K562 (cell line): ENCODE results near the gene NBPF4. TPM values are rescaled to one million over a fixed set of nuclear protein-coding genes. Genes with fewer than 3 reads are reported as not detected.
A peak's percentile ranks its signal among the peaks of the same experiment; 100 is the strongest.

Experiments used
- ATAC-seq: fragments of 200-7000 bp; cut with Tn5 transposase; 3 replicates; pipeline ENCODE4 v1.9.1; 2020; ENCODE audit warnings: moderate library complexity
- BruUV-seq: library from RNA; stranded (reverse); fragments of 400-500 nt; replicated peaks from 2 replicates; lab custom pipeline; 2021; lab: Mats Ljungman, UMichigan
- CTCF ChIA-PET: fragments of 300-600 bp; formaldehyde crosslinking; extraction: SDS; loops from one replicate; lab custom pipeline; 2021; ENCODE audit warnings: low intra/inter-chr PET ratio; lab: Yijun Ruan, JAX
- POLR2A ChIA-PET: fragments of 300-600, 350-650 bp; sonication (Branson Sonifier 250); formaldehyde crosslinking; extraction: SDS; loops from one replicate; lab custom pipeline; 2021; ENCODE audit warnings: antibody characterized with exemption, inconsistent platforms; lab: Yijun Ruan, JAX
- DNase-seq, 4 experiments: peaks; one replicate each; pipeline versions ENCODE4 v3.0.0 to v3.0.0-alpha.2; 2011 to 2018; ENCODE audit warnings: low spot score in 3 of 4, mixed read lengths in 3 of 4; ENCODE audit errors: extremely low read depth in 1 of 4
- FAIRE-seq: peaks from 2 replicates; lab custom pipeline; 2011; peaks lifted over from hg19 to GRCh38; lab: Jason Lieb, UNC
- H2AFZ ChIP-seq: 2 replicates; pipeline ENCODE4 v1.6.0; 2011; ENCODE audit warnings: low read depth, low read length, control low read depth, inconsistent platforms
- H3K27ac ChIP-seq: fragments of 200-600 bp; 3 replicates; pipeline ENCODE4 v1.8.0; 2011; ENCODE audit warnings: low read depth, mild to moderate bottlenecking, control low read depth, inconsistent platforms, low read length, moderate library complexity, mixed read lengths; ENCODE audit errors: extremely low read depth
- H3K27me3 ChIP-seq, 2 experiments: fragments of 300-600 bp in 1 of 2; 2 replicates in 1 of 2; 3 replicates in 1 of 2; pipeline versions ENCODE4 v1.6.0 to v1.8.0; 2011; ENCODE audit warnings: inconsistent platforms in 2 of 2, low read length in 2 of 2, mild to moderate bottlenecking in 1 of 2, mixed read lengths in 1 of 2, moderate library complexity in 1 of 2; ENCODE audit not compliant: control insufficient read depth in 2 of 2, insufficient read depth in 2 of 2
- H3K36me3 ChIP-seq: fragments of 300-600 bp; 3 replicates; pipeline ENCODE4 v1.8.0; 2011; ENCODE audit warnings: mild to moderate bottlenecking, low read length, inconsistent platforms; ENCODE audit not compliant: control insufficient read depth, insufficient read depth
- H3K4me1 ChIP-seq, 2 experiments: fragments of 200-600 bp in 1 of 2; replicated peaks in 1 of 2; 2 replicates in 1 of 2; 3 replicates in 1 of 2; pipeline versions ENCODE4 v1.5.1 to v1.8.0; 2011; ENCODE audit warnings: inconsistent platforms in 2 of 2, low read length in 2 of 2, mild to moderate bottlenecking in 1 of 2, mixed read lengths in 1 of 2, moderate library complexity in 1 of 2; ENCODE audit not compliant: control insufficient read depth in 2 of 2, insufficient read depth in 2 of 2
- H3K4me2 ChIP-seq: 2 replicates; pipeline ENCODE4 v1.6.1; 2011; ENCODE audit warnings: low read length, control low read depth, inconsistent platforms, mixed read lengths; ENCODE audit not compliant: insufficient read depth
- H3K4me3 ChIP-seq: fragments of 200-600 bp; sonication (generic), shearing (Covaris generic); 2 replicates; pipeline ENCODE4 v1.5.1; 2016; ENCODE audit warnings: control low read depth, inconsistent platforms
- H3K79me2 ChIP-seq: fragments of 200-600 bp; 3 replicates; pipeline ENCODE4 v1.8.0; 2011; ENCODE audit warnings: low read length, inconsistent platforms; ENCODE audit not compliant: control insufficient read depth, insufficient read depth
- H3K9ac ChIP-seq, 2 experiments: 2 replicates each; pipeline versions ENCODE4 v1.6.0 to v1.6.1; 2011; ENCODE audit warnings: low read depth in 2 of 2, low read length in 2 of 2, control low read depth in 1 of 2, inconsistent platforms in 1 of 2, mild to moderate bottlenecking in 1 of 2, mixed read lengths in 1 of 2; ENCODE audit not compliant: insufficient read depth in 1 of 2
- H3K9me1 ChIP-seq: one replicate; pipeline ENCODE4 v1.6.0; 2011; ENCODE audit warnings: inconsistent platforms, mild to moderate bottlenecking, low read length, moderate library complexity; ENCODE audit not compliant: control insufficient read depth, insufficient read depth
- H3K9me3 ChIP-seq: replicated peaks from 2 replicates; pipeline ENCODE4 v1.5.1; 2011; ENCODE audit warnings: low read depth, low read length, inconsistent platforms; ENCODE audit not compliant: control insufficient read depth, insufficient read depth
- H4K20me1 ChIP-seq: replicated peaks from 2 replicates; pipeline ENCODE4 v1.6.1; 2011; ENCODE audit warnings: low read length, inconsistent platforms, mixed read lengths; ENCODE audit not compliant: control insufficient read depth, insufficient read depth
- ATF4 ChIP-seq: fragments of 450-650 bp; formaldehyde crosslinking; IDR thresholded peaks from 2 replicates; pipeline ENCODE4 v1.4.0; 2022; ENCODE audit warnings: mild to moderate bottlenecking, moderate library complexity
- BDP1 ChIP-seq: IDR thresholded peaks from 3 replicates; pipeline ENCODE4 v1.6.1; 2011; ENCODE audit not compliant: insufficient read length, insufficient read depth
- C11orf30 ChIP-seq: fragments of 450-650 bp; IDR thresholded peaks from 2 replicates; pipeline ENCODE4 v1.6.1; 2016; ENCODE audit warnings: low read depth, mild to moderate bottlenecking
- CBX8 ChIP-seq: fragments of 200-600 bp; sonication (generic); IDR thresholded peaks from 2 replicates; pipeline ENCODE4 v1.6.1; 2012; ENCODE audit warnings: borderline replicate concordance, mixed run types, low read depth, mild to moderate bottlenecking, moderate library complexity, mixed read lengths, low read length, control low read depth, inconsistent platforms; ENCODE audit not compliant: poor library complexity, severe bottlenecking; ENCODE audit errors: extremely low read depth
- CHCHD3 ChIP-seq: fragments of 250-450 bp; sonication (Bioruptor Pico); IDR thresholded peaks from 2 replicates; pipeline ENCODE4 v2.1.2; 2022; ENCODE audit warnings: mild to moderate bottlenecking
- COPS2 ChIP-seq: fragments of 450-650 bp; conservative IDR thresholded peaks from 2 replicates; pipeline ENCODE4 v1.6.1; 2016; ENCODE audit warnings: mild to moderate bottlenecking, moderate library complexity
- CTBP1 ChIP-seq: fragments of 450-650 bp; IDR thresholded peaks from 2 replicates; pipeline ENCODE4 v1.6.1; 2016; ENCODE audit warnings: borderline replicate concordance
- E2F6 ChIP-seq, 2 experiments: IDR thresholded peaks; 2 replicates each; pipeline ENCODE4 v1.6.1; 2011; ENCODE audit warnings: borderline replicate concordance in 1 of 2, control low read depth in 1 of 2, low read depth in 1 of 2, low read length in 1 of 2, mild to moderate bottlenecking in 1 of 2, mixed read lengths in 1 of 2, moderate library complexity in 1 of 2; ENCODE audit not compliant: insufficient read depth in 1 of 2, insufficient read length in 1 of 2, poor library complexity in 1 of 2, severe bottlenecking in 1 of 2; ENCODE audit errors: extremely low read depth in 1 of 2
- ELK1 ChIP-seq: sonication (generic); formaldehyde crosslinking; IDR thresholded peaks from 2 replicates; pipeline ENCODE4 v1.8.1; 2022; ENCODE audit warnings: missing genetic modification reagents
- ETS1 ChIP-seq: conservative IDR thresholded peaks from 2 replicates; pipeline ENCODE4 v1.6.1; 2011; ENCODE audit warnings: low read depth, mild to moderate bottlenecking, low read length; ENCODE audit not compliant: control insufficient read depth
- ETV1 ChIP-seq: fragments of 450-650 bp; conservative IDR thresholded peaks from 2 replicates; pipeline ENCODE4 v1.6.1; 2016; ENCODE audit warnings: missing genetic modification characterization, control low read depth, low read depth, missing compliant biosample characterization
- KLF10 ChIP-seq: fragments of 250-450 bp; sonication (Bioruptor Pico); IDR thresholded peaks from 2 replicates; pipeline ENCODE4 v1.6.1; 2021; ENCODE audit warnings: matching md5 sums
- RUNX1 ChIP-seq: sonication (generic); IDR thresholded peaks from 2 replicates; pipeline ENCODE4 v1.6.1; 2016; ENCODE audit warnings: antibody characterized with exemption, low read depth
- TBP ChIP-seq: optimal IDR thresholded peaks from 2 replicates; pipeline ENCODE3; 2011; ENCODE audit warnings: low read depth, low read length, improper control_type of control experiment
- WGBS: fragments of 100-300 bp; shearing (Covaris generic); methylation state at CpG from one replicate; pipeline ENCODE4 v1.1.6; 2016; ENCODE audit warnings: low coverage, mixed read lengths; ENCODE audit not compliant: insufficient coverage; ENCODE audit errors: missing lambda C conversion rate; 5-methylcytosine and 5-hydroxymethylcytosine counted together
- in situ Hi-C: fragments of 300-500 bp; cut with MboI; formaldehyde crosslinking; loops from 4 replicates; pipeline ENCODE4 v1.15.0; 2018; ENCODE audit warnings: inconsistent platforms, mixed read lengths
- intact Hi-C: fragments of 100-400 bp; cut with micrococcal nuclease; formaldehyde crosslinking; loops from 2 replicates; pipeline ENCODE4 v1.14.2; 2022
- polyA plus RNA-seq, 8 experiments: library from polyadenylated mRNA; depleted of rRNA in 4 of 8; stranded (reverse) in 5 of 8; unstranded in 3 of 8; fragments of >200 nt; fragmentation: Nextera tagmentation in 2 of 8; fragmentation: Illumina TruSeq in 1 of 8; extraction: Ambion mirVana in 2 of 8; extraction: Trizol in 1 of 8; gene quantifications; 2 replicates each; pipeline versions ENCODE4 v1.2.1 to v1.2.3, GENCODE V29; 2011 to 2014; ENCODE audit warnings: inconsistent platforms in 1 of 8, missing spikeins in 1 of 8
- total RNA-seq, 7 experiments: library from RNA; depleted of rRNA in 6 of 7; stranded (reverse); fragments of >200 nt in 6 of 7; fragmentation: Illumina TruSeq in 2 of 7; extraction: Trizol in 2 of 7; gene quantifications; 2 replicates each; pipeline versions ENCODE4 v1.2.1 to v1.2.3, GENCODE V29; 2011 to 2021; ENCODE audit warnings: low replicate concordance in 1 of 7
- TF ChIP-seq, protein P1 (sequence below): sonication (generic); formaldehyde crosslinking; IDR thresholded peaks from 2 replicates; pipeline ENCODE4 v1.8.1; 2023; ENCODE audit warnings: mild to moderate bottlenecking, missing genetic modification reagents

The NBPF4 gene
- total and polyA plus RNA-seq, 9 of the 15 experiments (the other 6 are each of a cell fraction or from before 2014, with no cell fraction given), result 3.6 to 10.4 (median 5.9) TPM

DNA sequence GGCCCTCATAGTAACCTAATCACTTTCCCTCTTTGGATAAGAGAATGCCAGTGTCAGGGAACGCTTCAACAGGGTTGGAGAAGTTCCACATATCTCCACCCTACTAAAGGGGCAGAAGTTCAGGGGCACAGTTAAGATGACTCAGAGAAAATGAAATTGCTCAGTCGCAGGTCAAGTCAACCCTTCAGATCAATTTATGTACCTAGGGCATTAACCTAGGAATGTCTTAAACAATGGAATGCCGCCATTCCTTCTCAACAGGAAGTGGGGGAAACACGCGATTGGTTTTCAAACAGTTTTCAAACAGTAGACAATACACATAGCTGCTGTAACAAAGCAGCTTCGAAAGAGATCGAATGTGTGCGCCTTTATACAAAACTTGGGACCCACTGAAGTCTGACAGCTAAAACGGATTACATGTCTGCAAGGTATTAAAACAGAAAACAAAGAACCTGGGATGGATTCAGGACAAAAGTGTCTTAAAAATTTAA is 44.6 kb downstream of the NBPF4 start:
- Histone ChIP-seq H3K4me3 (peak overlapping the region; percentile 79), H3K36me3 (peaks cover 29% of the 10 kb centered on the region; the same call in 2 of the 3 replicates), H3K9me1 (no peaks in the 10 kb centered on the region), H3K4me2 (peak overlapping the region; percentile 97), H3K27ac (peak overlapping the region; percentile 72), H2AFZ (peak overlapping the region; percentile 98), H3K79me2 (peaks cover 23% of the 10 kb centered on the region), H3K9me3 (no peaks in the 10 kb centered on the region), H3K27me3 (no peaks in the 10 kb centered on the region), H3K4me1 (peaks cover 11 to 12% of the 10 kb centered on the region in 2 experiments; a peak in 4 of 5 replicates), H4K20me1 (no peaks in the 10 kb centered on the region), H3K9ac (peak overlapping the region; percentile 72 to 96)
- peak; percentile 25 for ATAC-seq
- DNase-seq, result peak in 3 of 4 experiments; percentile 24 to 50 (median 40)
- BruUV-seq, result no TSS peak
- 3% methylated on average over 9 of the region's 9 CpGs for WGBS
- in situ Hi-C loops, result no loop called here
- ChIA-PET POLR2A (interaction anchor here (2.7 kb wide), 1 partner anchor 10 kb away, joined by 18 read pairs; no protein-coding TSS in a partner anchor), CTCF (no interaction called here)
- intact Hi-C loops, result loop anchor here (5.0 kb wide), 1 partner anchor 417 kb away; no protein-coding TSS in a partner anchor
- no peak for FAIRE-seq
- TF ChIP-seq KLF10 (CRISPR knock-in tag), result no peak
- peak; percentile 39; the same call in 1 of the 2 replicates for TF ChIP-seq C11orf30
- no peak for TF ChIP-seq ELK1
- no peak for TF ChIP-seq ATF4 (CRISPR knock-in tag)
- TF ChIP-seq ETS1, result no peak
- TF ChIP-seq RUNX1, result no peak
- TF ChIP-seq CBX8, result no peak
- TF ChIP-seq CTBP1, result no peak
- TF ChIP-seq COPS2, result no peak
- TF ChIP-seq ETV1 (tag), result peak; percentile 27; the same call in 1 of the 2 replicates
- TF ChIP-seq E2F6 (IDR thresholded peaks at IDR 0.05; ENCODE audit: borderline replicate concordance in 1 of 2, extremely low read depth in 1 of 2, insufficient read depth in 1 of 2, insufficient read length in 1 of 2, low read depth in 1 of 2, low read length in 1 of 2, poor library complexity in 1 of 2, severe bottlenecking in 1 of 2), result no peak
- TF ChIP-seq CHCHD3 (CRISPR knock-in tag), result no peak
- TF ChIP-seq BDP1, result no peak
- TF ChIP-seq TBP, result peak; percentile 8
- TF ChIP-seq, protein P1, sequence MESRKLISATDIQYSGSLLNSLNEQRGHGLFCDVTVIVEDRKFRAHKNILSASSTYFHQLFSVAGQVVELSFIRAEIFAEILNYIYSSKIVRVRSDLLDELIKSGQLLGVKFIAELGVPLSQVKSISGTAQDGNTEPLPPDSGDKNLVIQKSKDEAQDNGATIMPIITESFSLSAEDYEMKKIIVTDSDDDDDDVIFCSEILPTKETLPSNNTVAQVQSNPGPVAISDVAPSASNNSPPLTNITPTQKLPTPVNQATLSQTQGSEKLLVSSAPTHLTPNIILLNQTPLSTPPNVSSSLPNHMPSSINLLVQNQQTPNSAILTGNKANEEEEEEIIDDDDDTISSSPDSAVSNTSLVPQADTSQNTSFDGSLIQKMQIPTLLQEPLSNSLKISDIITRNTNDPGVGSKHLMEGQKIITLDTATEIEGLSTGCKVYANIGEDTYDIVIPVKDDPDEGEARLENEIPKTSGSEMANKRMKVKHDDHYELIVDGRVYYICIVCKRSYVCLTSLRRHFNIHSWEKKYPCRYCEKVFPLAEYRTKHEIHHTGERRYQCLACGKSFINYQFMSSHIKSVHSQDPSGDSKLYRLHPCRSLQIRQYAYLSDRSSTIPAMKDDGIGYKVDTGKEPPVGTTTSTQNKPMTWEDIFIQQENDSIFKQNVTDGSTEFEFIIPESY, result no peak
